NCI-H2029 (cell line): ENCODE data around the gene CHD2.

Experiments used
- DNase-seq: peaks from one replicate; lab custom pipeline; 2025; lab: John Stamatoyannopoulos, UW

The CHD2 gene

GRCh38 chr15:92932946-92933649, 33.0 kb downstream of the CHD2 start:
- no peak for DNase-seq

GRCh38 chr15:92933831-92934230, 33.7 kb downstream of the CHD2 start:
- DNase-seq: no peak

GRCh38 chr15:92934716-92935115, 34.6 kb downstream of the CHD2 start:
- no peak for DNase-seq

- DNase-seq: no peak
Measured at GRCh38 chr15:92936138-92936537, 36.0 kb downstream of the CHD2 start.

GRCh38 chr15:92936693-92937092, 36.6 kb downstream of the CHD2 start:
- no peak for DNase-seq

- DNase-seq: no peak
Measured at GRCh38 chr15:92937901-92938300, 37.8 kb downstream of the CHD2 start.

- no peak for DNase-seq
Measured at GRCh38 chr15:92938387-92938786, 38.3 kb downstream of the CHD2 start.

- DNase-seq: no peak
Measured at GRCh38 chr15:92941668-92942067, 41.5 kb downstream of the CHD2 start.

- no peak for DNase-seq
Measured at GRCh38 chr15:92942706-92943105, 42.6 kb downstream of the CHD2 start.

GRCh38 chr15:92943581-92943980, 43.5 kb downstream of the CHD2 start:
- DNase-seq: no peak

GRCh38 chr15:92944946-92945521, 44.9 kb downstream of the CHD2 start:
- no peak for DNase-seq

GRCh38 chr15:92947071-92947730, 47.1 kb downstream of the CHD2 start:
- DNase-seq: no peak

GRCh38 chr15:92949604-92950249, 49.6 kb downstream of the CHD2 start:
- DNase-seq: no peak

GRCh38 chr15:92951800-92952457, 51.8 kb downstream of the CHD2 start:
- no peak for DNase-seq

GRCh38 chr15:92952458-92952850, 52.3 kb downstream of the CHD2 start:
- no peak for DNase-seq

GRCh38 chr15:92953566-92953965, 53.4 kb downstream of the CHD2 start:
- DNase-seq: no peak

- no peak for DNase-seq
Measured at GRCh38 chr15:92954002-92954401, 53.9 kb downstream of the CHD2 start.

GRCh38 chr15:92954578-92954977, 54.5 kb downstream of the CHD2 start:
- DNase-seq: no peak

- no peak for DNase-seq
Measured at GRCh38 chr15:92955706-92956105, 55.6 kb downstream of the CHD2 start.

GRCh38 chr15:92958105-92958504, 58.0 kb downstream of the CHD2 start:
- DNase-seq: no peak

GRCh38 chr15:92959219-92959618, 59.1 kb downstream of the CHD2 start:
- DNase-seq: no peak

- no peak for DNase-seq
Measured at GRCh38 chr15:92960996-92961681, 61.0 kb downstream of the CHD2 start.
